ENCODE measurements around the gene RRM2.
"Not testable (repeated sequence)": the region's sequence is repeated elsewhere in the genome, so short reads cannot be mapped to it uniquely, and the experiment has no call there.

The RRM2 gene

DNA sequence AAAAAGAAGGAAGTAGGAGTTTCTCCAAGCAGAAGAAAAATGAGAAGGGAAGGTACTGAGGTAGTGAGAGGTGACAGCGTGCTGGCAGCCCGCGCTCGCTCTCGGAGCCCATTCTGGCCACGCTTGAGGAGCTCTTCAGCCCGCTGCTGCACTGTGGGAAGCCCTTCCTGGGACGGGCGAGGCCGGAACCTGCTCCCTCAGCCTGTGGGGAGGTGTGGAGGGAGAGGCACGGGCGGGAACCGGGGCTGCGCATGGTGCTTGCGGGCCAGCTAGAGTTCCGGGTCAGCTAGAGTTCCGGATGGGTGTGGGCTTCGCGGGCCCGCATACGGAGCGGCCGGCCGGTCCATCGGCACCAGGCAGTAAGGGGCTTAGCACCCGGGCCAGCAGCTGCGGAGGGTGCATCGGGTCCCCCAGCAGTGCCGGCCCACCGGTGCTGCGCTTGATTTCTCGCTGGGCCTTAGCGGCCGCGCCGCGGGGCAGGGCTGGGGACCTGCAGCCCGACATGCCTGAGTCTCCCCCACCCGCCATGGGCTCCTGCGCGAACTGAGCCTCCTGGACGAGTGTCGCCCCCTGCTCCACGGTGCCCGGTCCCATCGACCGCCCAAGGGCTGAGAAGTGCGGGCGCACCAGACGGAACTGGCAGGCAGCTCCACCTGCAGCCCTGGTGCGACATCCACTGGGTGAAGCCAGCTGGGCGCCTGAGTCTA, 31.2 kb upstream of the RRM2 start:
- no peak for DNase-seq (ENCODE audit: low spot score)

DNA sequence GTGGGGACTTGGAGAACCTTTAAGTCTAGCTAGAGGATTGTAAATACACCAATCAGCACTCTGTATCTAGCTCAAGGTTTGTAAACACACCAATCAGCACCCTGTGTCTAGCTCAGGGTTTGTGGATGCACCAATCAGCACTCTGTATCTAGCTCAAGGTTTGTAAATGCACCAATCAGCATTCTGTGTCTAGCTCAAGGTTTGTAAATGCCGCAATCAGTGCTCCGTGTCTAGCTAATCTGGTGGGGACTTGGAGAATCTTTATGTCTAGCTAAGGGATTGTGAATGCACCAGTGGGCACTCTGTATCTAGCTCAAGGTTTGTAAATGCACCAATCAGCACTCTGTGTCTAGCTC, 30.7 kb upstream of the RRM2 start:
- not testable (repeated sequence) for DNase-seq (ENCODE audit: low spot score)

DNA sequence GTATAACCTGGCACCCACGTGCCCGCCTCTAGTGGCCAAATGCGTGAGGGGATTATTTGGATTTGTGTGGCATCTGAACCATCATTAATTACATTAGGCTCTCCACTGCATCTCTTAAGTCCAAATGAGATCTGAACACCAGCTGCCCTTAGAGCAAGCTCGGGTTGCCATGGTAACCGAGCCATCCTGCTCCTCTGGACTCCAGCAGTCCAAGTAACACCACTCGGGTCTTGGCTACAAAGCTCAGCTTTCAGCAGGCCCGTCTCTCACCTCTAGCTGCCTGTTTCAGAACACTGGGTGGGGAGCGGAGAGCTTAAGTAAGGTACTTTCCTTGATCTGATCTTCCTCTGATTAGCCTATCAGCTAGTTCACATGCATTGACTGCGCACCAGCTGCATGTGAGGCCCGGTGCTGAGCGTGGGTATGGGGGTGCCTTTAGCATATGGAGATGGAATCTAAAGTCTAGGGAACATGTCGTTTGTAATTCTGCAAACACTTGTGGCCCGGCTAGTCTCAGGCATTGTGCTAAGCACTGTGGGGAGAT, 28.2 kb upstream of the RRM2 start:
- no peak for DNase-seq (ENCODE audit: low spot score)

- DNase-seq (ENCODE audit: low spot score): no peak
Observed at GRCh38 chr2:10095175-10095574, 27.4 kb upstream of the RRM2 start.

- DNase-seq (ENCODE audit: low spot score): no peak
Observed at GRCh38 chr2:10096641-10097040, 25.9 kb upstream of the RRM2 start.

- peak; percentile 95 for DNase-seq (ENCODE audit: low spot score)
Observed at GRCh38 chr2:10097352-10098148, 25.0 kb upstream of the RRM2 start.

DNA sequence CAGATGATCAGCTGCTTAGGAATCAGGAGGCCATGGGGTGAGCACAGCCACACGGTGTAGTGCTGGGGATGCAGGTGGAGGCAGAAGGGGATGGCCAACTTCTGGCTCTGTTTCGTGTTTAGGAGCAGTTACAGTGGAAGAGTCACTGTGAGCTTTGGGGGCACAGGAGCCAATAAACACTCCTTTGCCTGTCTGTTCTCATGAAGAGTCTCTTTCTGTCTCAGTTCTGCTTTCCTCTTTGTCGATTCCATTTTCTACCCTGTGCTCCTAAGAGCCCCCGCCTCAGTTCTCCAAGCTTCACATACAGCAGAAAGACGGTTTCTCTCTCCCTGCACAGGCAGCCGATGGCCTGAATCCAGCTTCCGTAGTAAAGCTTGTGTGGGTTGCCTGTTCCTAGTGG, 21.0 kb upstream of the RRM2 start:
- DNase-seq (ENCODE audit: low spot score): no peak

GRCh38 chr2:10103179-10103578, 19.4 kb upstream of the RRM2 start:
- no peak for DNase-seq (ENCODE audit: low spot score)

DNA sequence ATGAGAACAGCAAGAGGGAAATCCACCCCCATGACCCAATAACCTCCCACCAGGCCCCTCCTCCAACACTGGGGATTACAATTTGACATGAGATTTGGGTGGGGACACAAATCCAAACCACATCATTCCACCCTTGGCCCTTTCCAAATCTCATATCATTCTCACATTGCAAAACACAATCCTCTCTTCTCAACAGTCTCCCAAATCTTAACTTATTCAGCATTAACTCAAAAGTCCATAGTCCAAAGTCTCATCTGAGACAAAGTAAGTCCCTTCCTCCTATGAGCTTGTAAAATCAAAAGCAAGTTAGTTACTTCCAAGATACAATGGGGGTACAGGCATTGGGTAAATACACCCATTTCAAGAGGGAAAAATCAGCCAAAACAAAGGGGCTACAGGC, 17.6 kb upstream of the RRM2 start:
- not testable (repeated sequence) for DNase-seq (ENCODE audit: low spot score)

- DNase-seq (ENCODE audit: low spot score): no peak
Observed at GRCh38 chr2:10109311-10109710, 13.2 kb upstream of the RRM2 start.

GRCh38 chr2:10119027-10119325, 3.6 kb upstream of the RRM2 start:
- DNase-seq (ENCODE audit: low spot score): no peak

DNA sequence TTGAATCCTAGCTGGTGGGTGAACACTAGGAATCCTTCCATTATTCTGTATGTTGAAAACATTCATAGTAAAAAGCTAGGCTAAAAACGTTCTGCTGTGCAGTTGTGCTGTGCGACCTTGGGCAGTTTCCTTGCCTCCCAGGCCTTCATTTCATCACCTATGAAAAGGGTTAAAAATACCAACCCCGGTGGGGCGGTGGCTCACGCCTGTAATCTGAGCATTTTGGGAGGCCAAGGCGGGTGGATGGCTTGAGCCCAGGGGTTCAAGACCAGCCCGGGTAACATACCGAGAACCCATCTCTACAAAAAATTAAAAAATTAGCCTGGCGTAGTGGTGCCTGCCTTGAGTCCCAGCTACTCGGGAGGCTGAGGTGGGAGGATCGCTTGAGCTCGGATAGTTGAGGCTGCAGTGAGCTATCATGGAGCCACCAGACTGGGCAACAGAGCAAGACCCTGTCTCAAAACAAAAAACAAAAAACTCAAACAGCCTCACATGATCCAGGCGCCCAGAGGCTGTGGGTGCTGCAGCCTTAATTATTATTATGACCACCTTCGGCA, 2.9 kb upstream of the RRM2 start:
- no peak for DNase-seq (ENCODE audit: low spot score)

DNA sequence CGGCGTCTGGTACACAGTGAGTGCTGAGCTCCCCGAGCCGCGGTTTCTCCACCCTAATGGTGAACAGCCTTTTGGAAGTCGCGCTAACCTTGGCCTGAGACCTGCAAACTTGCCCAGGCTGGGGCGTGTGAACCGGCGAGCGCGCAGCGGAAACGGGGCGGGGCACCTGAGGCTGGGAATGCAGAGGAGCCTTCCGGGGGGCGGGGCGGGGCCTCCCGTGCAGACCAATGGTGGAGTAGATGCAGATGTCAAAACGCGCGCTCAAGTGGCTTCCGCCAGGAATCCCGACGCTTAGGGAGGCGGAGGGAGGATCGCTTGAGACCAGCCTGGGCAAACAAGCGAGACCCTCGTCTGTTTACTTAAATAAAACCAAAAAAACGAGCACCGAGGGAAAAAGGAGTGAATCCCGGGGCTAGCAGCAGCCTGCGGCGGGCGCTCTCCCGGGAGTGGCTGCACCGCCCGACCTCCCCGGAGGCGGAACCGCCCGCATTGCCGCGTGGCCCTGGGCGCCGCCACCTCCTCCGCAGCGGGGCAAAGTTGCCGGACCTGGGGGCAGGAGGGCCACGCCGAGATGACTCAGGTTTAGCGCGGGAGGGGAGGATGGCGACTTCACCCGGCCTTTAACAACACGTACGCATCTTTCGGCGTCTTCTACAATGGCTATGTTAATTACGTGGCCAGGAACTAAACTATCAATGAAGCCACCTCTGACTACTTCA, 2.2 kb upstream of the RRM2 start:
- peak; percentile 97 for DNase-seq (ENCODE audit: low spot score)

DNA sequence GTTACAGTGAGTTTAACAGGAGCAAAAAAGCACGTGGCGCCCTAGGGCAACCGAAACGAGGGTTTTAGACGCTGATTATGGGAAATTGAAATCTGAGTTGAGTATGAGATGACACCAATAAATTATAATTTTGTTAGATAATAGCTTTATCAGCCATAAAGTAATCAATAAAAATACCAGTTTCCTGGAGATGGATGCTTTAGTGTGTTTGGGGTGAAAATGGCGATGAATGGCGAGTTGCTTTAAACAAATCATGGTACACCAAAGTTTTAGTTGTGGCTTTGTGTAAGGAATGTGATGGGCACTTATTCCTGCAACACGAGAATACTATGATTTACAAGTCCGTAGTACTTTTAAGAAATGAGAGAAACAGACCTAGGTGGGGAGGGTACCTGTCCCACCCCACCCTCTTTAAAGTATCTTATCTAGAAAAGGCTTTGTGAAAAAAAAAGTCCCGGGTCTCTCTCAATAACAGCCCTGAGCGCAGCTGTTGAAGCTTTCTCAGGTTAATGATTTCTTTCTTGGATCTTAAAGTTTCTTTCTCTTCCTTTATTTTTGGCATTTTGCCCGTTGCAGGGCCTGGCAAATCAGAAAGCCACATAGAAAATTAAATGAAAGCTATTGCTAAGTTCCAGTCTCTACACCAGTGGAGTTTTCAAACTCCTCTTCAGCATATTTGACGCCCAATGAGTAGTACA, 1.5 kb upstream of the RRM2 start:
- no peak for DNase-seq (ENCODE audit: low spot score)

- no peak for DNase-seq (ENCODE audit: low spot score)
Observed at GRCh38 chr2:10123281-10123680, 742 bp downstream of the RRM2 start.

GRCh38 chr2:10124538-10125045, 2.1 kb downstream of the RRM2 start:
- DNase-seq (ENCODE audit: low spot score): peak; percentile 55

- DNase-seq (ENCODE audit: low spot score): no peak
Observed at GRCh38 chr2:10125842-10126631, 3.5 kb downstream of the RRM2 start.

DNA sequence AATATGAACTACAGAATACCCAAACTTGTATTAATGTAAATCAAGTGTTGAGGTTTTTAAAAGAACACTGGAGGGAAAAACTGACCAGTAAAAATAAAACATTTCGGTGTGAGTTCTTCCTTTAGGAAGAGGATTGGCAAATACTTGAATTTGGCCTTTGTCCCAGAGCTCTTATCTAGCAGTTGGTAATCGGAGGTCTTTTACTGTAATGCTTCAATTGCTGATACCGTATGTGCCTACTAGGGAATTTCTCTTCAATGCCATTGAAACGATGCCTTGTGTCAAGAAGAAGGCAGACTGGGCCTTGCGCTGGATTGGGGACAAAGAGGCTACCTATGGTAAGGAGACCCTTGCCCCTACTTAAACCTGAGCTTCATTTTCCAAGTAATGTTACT, 4.1 kb downstream of the RRM2 start:
- DNase-seq (ENCODE audit: low spot score): no peak

GRCh38 chr2:10128420-10128819, 5.9 kb downstream of the RRM2 start:
- no peak for DNase-seq (ENCODE audit: low spot score)

- DNase-seq (ENCODE audit: low spot score): no peak
Observed at GRCh38 chr2:10129490-10129889, 7.0 kb downstream of the RRM2 start.

GRCh38 chr2:10132043-10132575, 9.6 kb downstream of the RRM2 start:
- DNase-seq (ENCODE audit: low spot score): no peak

Measured in GM03348 (cell line).